MM.1S (cell line): ENCODE data around the gene GTSE1.

ENCODE experiments used
- DNase-seq: peaks from one replicate; pipeline ENCODE4 v3.0.0-alpha.2; 2015
- H2AFZ ChIP-seq: fragments of 300-600 bp; sonication (generic); 2 replicates; pipeline ENCODE4 v1.6.0; 2016; ENCODE audit warnings: antibody characterized with exemption, low read length
- H3F3A ChIP-seq: fragments of 300-600 bp; sonication (generic); 2 replicates; pipeline ENCODE4 v1.6.1; 2016; ENCODE audit warnings: mild to moderate bottlenecking, antibody characterized with exemption, low read length, moderate library complexity, mixed read lengths; ENCODE audit not compliant: insufficient read depth
- H3K27ac ChIP-seq: fragments of 300-600 bp; sonication (generic); 2 replicates; pipeline ENCODE4 v1.5.1; 2016; ENCODE audit warnings: mild to moderate bottlenecking, low read length
- H3K27me3 ChIP-seq: fragments of 300-600 bp; sonication (generic); replicated peaks from 2 replicates; pipeline ENCODE4 v1.6.0; 2016; ENCODE audit warnings: low read length; ENCODE audit not compliant: insufficient read depth
- H3K36me3 ChIP-seq: fragments of 300-600 bp; sonication (generic); replicated peaks from 2 replicates; pipeline ENCODE4 v1.6.1; 2016; ENCODE audit warnings: mild to moderate bottlenecking, low read length, mixed read lengths; ENCODE audit not compliant: insufficient read depth
- H3K4me1 ChIP-seq: fragments of 300-600 bp; sonication (generic); 2 replicates; pipeline ENCODE4 v1.6.1; 2016; ENCODE audit warnings: low read length, mixed read lengths
- H3K4me2 ChIP-seq: fragments of 300-600 bp; sonication (generic); 2 replicates; pipeline ENCODE4 v1.6.0; 2016; ENCODE audit warnings: low read depth, low read length
- H3K4me3 ChIP-seq: fragments of 300-600 bp; sonication (generic); 2 replicates; pipeline ENCODE4 v1.5.1; 2016; ENCODE audit warnings: low read length, mixed read lengths
- H3K79me2 ChIP-seq: fragments of 300-600 bp; sonication (generic); 2 replicates; pipeline ENCODE4 v1.6.1; 2016; ENCODE audit warnings: mixed run types, low read length, mixed read lengths
- H3K9ac ChIP-seq: fragments of 300-600 bp; sonication (generic); 2 replicates; pipeline ENCODE4 v1.6.1; 2016; ENCODE audit warnings: low read length, mixed read lengths
- H3K9me2 ChIP-seq: fragments of 300-600 bp; sonication (generic); replicated peaks from 2 replicates; pipeline ENCODE4 v1.6.1; 2016; ENCODE audit warnings: mild to moderate bottlenecking, low read length, mixed read lengths; ENCODE audit not compliant: insufficient read depth
- H3K9me3 ChIP-seq: fragments of 300-600 bp; sonication (generic); replicated peaks from 2 replicates; pipeline ENCODE4 v1.6.1; 2016; ENCODE audit warnings: mild to moderate bottlenecking, low read length, mixed read lengths; ENCODE audit not compliant: insufficient read depth
- H4K20me1 ChIP-seq: fragments of 300-600 bp; sonication (generic); 2 replicates; pipeline ENCODE4 v1.6.1; 2016; ENCODE audit warnings: mild to moderate bottlenecking, low read length, moderate library complexity, mixed read lengths; ENCODE audit not compliant: insufficient read depth
- CTCF ChIP-seq: fragments of 300-600 bp; sonication (generic); IDR thresholded peaks from 2 replicates; pipeline ENCODE4 v1.5.1; 2016; ENCODE audit warnings: antibody characterized with exemption, low read length, mixed read lengths
- EZH2 ChIP-seq: fragments of 300-600 bp; sonication (generic); optimal IDR thresholded peaks from 2 replicates; pipeline ENCODE3; 2017; ENCODE audit warnings: low read depth, mild to moderate bottlenecking, antibody characterized with exemption, low read length, mixed read lengths
- EZH2phosphoT487 ChIP-seq: fragments of 300-600 bp; sonication (generic); IDR thresholded peaks from 2 replicates; pipeline ENCODE4 v1.6.1; 2018; ENCODE audit warnings: antibody characterized with exemption, low read length

The GTSE1 gene

GRCh38 chr22:46363611-46364321 lies 67.1 kb downstream of the GTSE1 start:
- no peak overlapping the region for H3K4me2 ChIP-seq
- TF ChIP-seq EZH2 (no peak), EZH2phosphoT487 (no peak), CTCF (no peak)
- H3K4me1 ChIP-seq, result peaks cover 39% of the 10 kb centered on the region
- H3F3A ChIP-seq, result peaks cover 22% of the 10 kb centered on the region
- peak overlapping the region; percentile 92 for H3K27ac ChIP-seq
- H3K9ac ChIP-seq, result no peak overlapping the region
- H2AFZ ChIP-seq, result no peak overlapping the region
- H4K20me1 ChIP-seq, result no peaks in the 10 kb centered on the region
- no peaks in the 10 kb centered on the region for H3K9me2 ChIP-seq
- H3K27me3 ChIP-seq, result no peaks in the 10 kb centered on the region
- no peaks in the 10 kb centered on the region for H3K36me3 ChIP-seq
- no peak overlapping the region for H3K4me3 ChIP-seq
- H3K79me2 ChIP-seq, result no peaks in the 10 kb centered on the region
- no peak for DNase-seq
- no peaks in the 10 kb centered on the region for H3K9me3 ChIP-seq

DNA sequence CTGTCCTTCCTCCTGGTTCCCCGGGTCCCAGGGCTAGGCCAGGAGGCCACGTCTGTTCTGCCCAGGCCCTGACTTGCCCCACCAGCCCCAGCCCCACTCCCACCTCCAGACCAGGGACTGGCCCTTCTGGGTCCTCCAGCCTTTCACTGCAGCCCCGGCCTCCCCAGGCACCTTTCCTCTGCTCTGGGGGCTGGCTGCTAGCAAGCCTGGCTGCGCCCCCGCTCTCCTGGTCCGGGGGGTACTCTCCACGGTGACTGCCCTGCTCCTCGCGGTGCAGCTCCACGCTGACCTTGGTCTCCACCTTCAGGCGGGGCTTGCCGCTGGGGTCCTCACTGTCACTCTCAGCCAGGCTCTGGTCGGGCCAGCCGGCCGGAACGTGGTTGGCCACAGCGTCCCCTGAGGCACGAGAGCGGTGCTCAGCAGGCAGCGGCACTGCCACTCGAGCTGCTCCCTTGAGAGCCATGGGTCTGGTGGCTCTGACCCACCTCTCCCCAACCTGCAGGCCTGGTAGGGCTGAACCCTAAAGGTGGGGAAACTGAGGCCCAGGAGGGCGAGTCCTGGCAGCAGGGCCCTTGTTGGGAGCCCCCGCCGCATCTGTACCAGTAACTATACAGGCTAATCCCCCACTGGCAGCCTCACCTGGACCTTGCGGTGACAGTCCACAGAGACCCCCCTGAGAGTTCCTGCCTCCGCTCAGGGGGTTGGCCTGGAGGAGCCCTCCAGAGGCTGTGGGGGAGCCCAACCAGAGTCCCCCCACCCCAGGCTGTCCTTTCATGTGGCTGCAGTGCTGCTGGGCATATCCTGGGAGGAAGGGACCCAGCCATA lies 67.9 kb downstream of the GTSE1 start:
- no peaks in the 10 kb centered on the region for H3K9me3 ChIP-seq
- no peak for TF ChIP-seq EZH2phosphoT487
- TF ChIP-seq CTCF, result no peak
- TF ChIP-seq EZH2, result no peak
- H3K27me3 ChIP-seq, result no peaks in the 10 kb centered on the region
- no peak overlapping the region for H3K9ac ChIP-seq
- no peaks in the 10 kb centered on the region for H3K36me3 ChIP-seq
- no peak overlapping the region for H2AFZ ChIP-seq
- peaks cover 22% of the 10 kb centered on the region for H3F3A ChIP-seq
- H3K79me2 ChIP-seq, result no peaks in the 10 kb centered on the region
- H3K27ac ChIP-seq, result no peak overlapping the region
- H3K4me1 ChIP-seq, result peaks cover 39% of the 10 kb centered on the region
- H3K4me3 ChIP-seq, result no peak overlapping the region
- H3K9me2 ChIP-seq, result no peaks in the 10 kb centered on the region
- H4K20me1 ChIP-seq, result no peaks in the 10 kb centered on the region
- H3K4me2 ChIP-seq, result no peak overlapping the region
- DNase-seq, result no peak

DNA sequence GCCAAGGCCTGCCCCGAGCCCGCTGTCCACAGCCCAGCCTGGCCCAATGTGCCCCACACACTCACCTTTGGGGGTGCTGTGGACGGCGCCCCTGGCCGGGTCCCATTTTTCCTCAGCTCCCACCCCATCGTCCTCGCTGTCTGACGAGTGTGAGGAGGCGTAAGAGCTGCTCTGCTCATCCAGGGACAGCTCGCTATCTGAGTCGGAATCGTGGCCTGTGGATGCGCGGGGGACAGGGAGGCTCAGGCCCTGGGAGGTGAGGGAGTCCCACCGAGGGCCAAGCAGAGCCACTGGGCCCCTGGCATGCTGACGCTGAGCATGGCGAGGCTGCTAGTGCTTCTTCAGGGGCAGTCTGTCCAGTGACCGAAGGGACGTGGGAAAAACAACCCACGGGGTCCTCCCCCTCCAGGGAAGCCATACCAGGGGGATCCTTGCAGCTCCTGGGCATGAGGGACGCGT lies 68.5 kb downstream of the GTSE1 start:
- DNase-seq, result no peak
- H3K9me3 ChIP-seq, result no peaks in the 10 kb centered on the region
- H3K36me3 ChIP-seq, result no peaks in the 10 kb centered on the region
- H3F3A ChIP-seq, result peaks cover 22% of the 10 kb centered on the region
- peaks cover 40% of the 10 kb centered on the region for H3K4me1 ChIP-seq
- no peak overlapping the region for H3K27ac ChIP-seq
- no peak overlapping the region for H3K9ac ChIP-seq
- H3K4me2 ChIP-seq, result no peak overlapping the region
- H3K4me3 ChIP-seq, result no peak overlapping the region
- TF ChIP-seq EZH2 (no peak), EZH2phosphoT487 (no peak), CTCF (no peak)
- H3K27me3 ChIP-seq, result no peaks in the 10 kb centered on the region
- no peak overlapping the region for H2AFZ ChIP-seq
- H3K9me2 ChIP-seq, result no peaks in the 10 kb centered on the region
- H4K20me1 ChIP-seq, result no peaks in the 10 kb centered on the region
- H3K79me2 ChIP-seq, result no peaks in the 10 kb centered on the region
